ENCODE results near the gene SYNM.

- TF ChIP-seq CTCF (IDR thresholded peaks at IDR 0.05; ENCODE audit: low read length) (no peak), EZH2 (optimal IDR thresholded peaks at IDR 0.05; ENCODE audit: low read depth, low read length) (no peak)
Observed at GRCh38 chr15:99101501-99101900, 3.4 kb upstream of the SYNM start.
